Measurements from ENCODE around the gene ALDOB. TPM values are rescaled to one million over a fixed set of nuclear protein-coding genes. Genes with fewer than 3 reads are reported as not detected.

ALDOB gene
- total RNA-seq, 4 donors from 2014 or later, result 0.52 TPM; not detected in 3

DNA sequence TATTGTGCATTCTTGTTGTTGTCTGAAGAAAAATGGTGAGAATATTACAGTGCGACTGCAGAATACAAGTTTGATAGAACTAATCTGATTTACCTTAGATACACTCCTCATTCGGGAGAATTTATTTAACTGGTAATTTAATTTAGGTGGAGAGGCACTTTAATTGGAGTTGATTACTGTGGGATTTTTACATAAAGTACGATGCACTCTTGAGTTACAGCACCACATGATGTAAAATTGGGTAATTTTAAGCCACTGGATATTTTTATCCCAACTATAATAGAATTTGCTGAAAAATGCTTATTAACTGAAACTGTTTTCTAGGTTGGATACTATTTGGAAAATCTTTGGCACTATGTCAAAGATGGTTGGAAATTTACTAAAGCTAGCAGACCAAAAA, 35.4 kb upstream of the ALDOB start:
- intact Hi-C loops (cut with DNase I; ENCODE audit: low total_unique reads), result no loop called here

DNA sequence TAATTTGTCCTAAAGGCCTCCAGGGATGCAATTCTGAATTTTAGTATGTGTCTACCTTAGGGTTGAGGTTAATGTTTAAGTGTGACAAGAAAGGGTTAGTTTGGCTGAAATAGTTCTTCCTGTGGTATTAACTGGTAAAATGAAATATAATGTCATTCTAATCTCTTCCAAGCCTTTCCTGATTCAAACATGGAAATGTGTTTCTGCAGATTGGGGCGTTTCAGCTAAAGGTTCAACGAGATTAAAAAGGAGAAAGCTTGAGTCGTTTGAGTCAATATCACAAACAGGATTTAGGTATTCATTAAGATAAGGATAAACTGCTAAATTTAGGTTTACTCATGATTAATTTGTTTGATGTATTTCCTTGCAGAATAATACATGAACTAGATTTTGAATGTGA, 34.4 kb upstream of the ALDOB start:
- TF ChIP-seq POLR2A (IDR thresholded peaks at IDR 0.05), result no peak
- TF ChIP-seq, protein P1, sequence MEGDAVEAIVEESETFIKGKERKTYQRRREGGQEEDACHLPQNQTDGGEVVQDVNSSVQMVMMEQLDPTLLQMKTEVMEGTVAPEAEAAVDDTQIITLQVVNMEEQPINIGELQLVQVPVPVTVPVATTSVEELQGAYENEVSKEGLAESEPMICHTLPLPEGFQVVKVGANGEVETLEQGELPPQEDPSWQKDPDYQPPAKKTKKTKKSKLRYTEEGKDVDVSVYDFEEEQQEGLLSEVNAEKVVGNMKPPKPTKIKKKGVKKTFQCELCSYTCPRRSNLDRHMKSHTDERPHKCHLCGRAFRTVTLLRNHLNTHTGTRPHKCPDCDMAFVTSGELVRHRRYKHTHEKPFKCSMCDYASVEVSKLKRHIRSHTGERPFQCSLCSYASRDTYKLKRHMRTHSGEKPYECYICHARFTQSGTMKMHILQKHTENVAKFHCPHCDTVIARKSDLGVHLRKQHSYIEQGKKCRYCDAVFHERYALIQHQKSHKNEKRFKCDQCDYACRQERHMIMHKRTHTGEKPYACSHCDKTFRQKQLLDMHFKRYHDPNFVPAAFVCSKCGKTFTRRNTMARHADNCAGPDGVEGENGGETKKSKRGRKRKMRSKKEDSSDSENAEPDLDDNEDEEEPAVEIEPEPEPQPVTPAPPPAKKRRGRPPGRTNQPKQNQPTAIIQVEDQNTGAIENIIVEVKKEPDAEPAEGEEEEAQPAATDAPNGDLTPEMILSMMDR (IDR thresholded peaks at IDR 0.05), result no peak
- intact Hi-C loops (cut with DNase I; ENCODE audit: low total_unique reads), result no loop called here
- 77 to 81% methylated on average over 3 of the region's 3 CpGs for WGBS, 2 donors
- DNase-seq (ENCODE audit: low spot score in 2 of 2), result no peak
- no peak overlapping the region for H3K4me3 ChIP-seq (ENCODE audit: low read depth, poor library complexity, severe bottlenecking)

More for the DNA sequence above, 35.4 kb upstream of the ALDOB start:
- 85 to 88% methylated on average over 3 of the region's 3 CpGs for WGBS, 2 donors
- no peak overlapping the region for H3K4me3 ChIP-seq (ENCODE audit: low read depth, poor library complexity, severe bottlenecking)
- no peak for DNase-seq (ENCODE audit: low spot score in 2 of 2)
- TF ChIP-seq POLR2A (IDR thresholded peaks at IDR 0.05), result no peak
- TF ChIP-seq, protein P1 (IDR thresholded peaks at IDR 0.05), result no peak

GRCh38 chr9:101469026-101469425, 33.5 kb upstream of the ALDOB start:
- no peak for DNase-seq (ENCODE audit: low spot score in 2 of 2)
- intact Hi-C loops (cut with DNase I; ENCODE audit: low total_unique reads), result no loop called here
- TF ChIP-seq, protein P1 (IDR thresholded peaks at IDR 0.05), result no peak
- TF ChIP-seq POLR2A (IDR thresholded peaks at IDR 0.05), result no peak
- 77 to 91% methylated on average over 2 of the region's 2 CpGs for WGBS, 2 donors
- H3K4me3 ChIP-seq (ENCODE audit: low read depth, poor library complexity, severe bottlenecking), result no peak overlapping the region

- no peak overlapping the region for H3K4me3 ChIP-seq (ENCODE audit: low read depth, poor library complexity, severe bottlenecking)
- DNase-seq (ENCODE audit: low spot score in 2 of 2), result no peak
- intact Hi-C loops (cut with DNase I; ENCODE audit: low total_unique reads), result no loop called here
- TF ChIP-seq POLR2A (IDR thresholded peaks at IDR 0.05), result no peak
- TF ChIP-seq, protein P1 (IDR thresholded peaks at IDR 0.05), result no peak
- 88 to 90% methylated on average over 1 of the region's 1 CpG for WGBS, 2 donors
Observed at GRCh38 chr9:101468116-101468515, 32.5 kb upstream of the ALDOB start.

DNA sequence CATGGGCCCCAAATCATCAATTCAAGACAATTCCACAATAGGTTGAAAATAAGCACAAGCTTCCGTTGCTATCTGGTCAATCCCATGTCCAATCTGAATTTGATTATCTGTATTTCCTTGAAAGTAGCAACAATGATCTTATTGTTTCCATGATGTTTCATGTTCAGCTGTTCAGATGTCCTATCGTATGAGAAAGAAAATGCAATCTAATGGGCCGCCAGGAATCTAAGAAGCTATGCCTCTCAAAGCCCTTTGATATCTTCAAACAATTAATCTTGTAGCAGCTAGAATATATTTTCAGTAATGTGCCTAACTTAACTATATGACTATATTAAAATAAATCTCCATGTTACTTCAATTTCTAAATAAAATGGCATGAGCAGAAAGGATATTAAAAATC, 32.1 kb upstream of the ALDOB start:
- TF ChIP-seq POLR2A (IDR thresholded peaks at IDR 0.05), result no peak
- TF ChIP-seq, protein P1 (IDR thresholded peaks at IDR 0.05), result no peak
- DNase-seq (ENCODE audit: low spot score in 2 of 2), result no peak
- H3K4me3 ChIP-seq (ENCODE audit: low read depth, poor library complexity, severe bottlenecking), result no peak overlapping the region
- intact Hi-C loops (cut with DNase I; ENCODE audit: low total_unique reads), result no loop called here
- WGBS, 2 donors, result 80 to 81% methylated on average over 3 of the region's 3 CpGs

GRCh38 chr9:101466863-101467262, 31.3 kb upstream of the ALDOB start:
- no peak overlapping the region for H3K4me3 ChIP-seq (ENCODE audit: low read depth, poor library complexity, severe bottlenecking)
- DNase-seq (ENCODE audit: low spot score in 2 of 2), result no peak
- no peak for TF ChIP-seq POLR2A (IDR thresholded peaks at IDR 0.05)
- TF ChIP-seq, protein P1 (IDR thresholded peaks at IDR 0.05), result no peak
- intact Hi-C loops (cut with DNase I; ENCODE audit: low total_unique reads), result no loop called here
- WGBS, 2 donors, result 89 to 91% methylated on average over 2 of the region's 2 CpGs
